ENCODE measurements around the gene PARP12.

DNA sequence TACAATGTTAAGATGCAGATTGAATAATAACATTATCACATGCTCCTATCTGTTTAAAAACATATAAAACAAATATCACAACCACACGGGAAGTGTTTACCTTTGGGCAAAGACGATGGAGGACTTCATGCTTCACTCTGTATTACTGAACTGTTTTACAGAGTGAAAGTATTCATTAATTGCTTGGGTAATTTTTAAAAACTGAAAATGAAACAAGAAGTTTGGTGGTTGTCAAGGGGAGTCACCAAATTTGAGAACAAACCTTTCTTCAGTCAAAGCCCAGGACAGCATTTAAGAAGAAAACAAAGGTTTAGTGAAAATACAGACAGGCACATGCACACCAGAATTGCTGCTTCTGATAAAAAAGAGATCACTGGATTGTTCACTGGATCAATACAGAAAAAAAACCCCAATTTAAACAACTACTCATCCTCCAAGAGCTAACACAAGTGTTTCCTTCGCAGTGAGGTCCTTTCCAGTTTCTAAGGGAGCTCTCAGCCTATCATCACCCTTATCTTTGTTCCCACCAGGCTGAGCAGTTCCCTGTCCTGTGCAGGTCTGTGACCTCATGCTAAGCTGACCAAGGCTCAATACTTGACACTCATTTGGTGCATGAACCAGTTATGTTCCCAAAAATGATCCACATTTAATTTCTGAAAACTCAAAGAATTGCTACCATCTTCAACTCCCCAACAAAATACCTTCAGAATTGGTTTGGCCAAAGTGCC is 8.8 kb downstream of the PARP12 start:
- TF ChIP-seq CTCF (IDR thresholded peaks at IDR 0.05; ENCODE audit: low read length) (no peak), EZH2 (IDR thresholded peaks at IDR 0.05; ENCODE audit: borderline replicate concordance, low read length) (no peak)
